ENCODE results near the gene SEMA5B.

GRCh38 chr3:122902326-122902725 lies 125.2 kb downstream of the SEMA5B start:
- no peak for TF ChIP-seq CTCF (IDR thresholded peaks at IDR 0.05; ENCODE audit: low read depth, low read length, missing input control)
- TF ChIP-seq ZBTB33 (IDR thresholded peaks at IDR 0.05) = no peak
- TF ChIP-seq TAF1 (conservative IDR thresholded peaks at IDR 0.05) = no peak
- no peak for TF ChIP-seq GABPA (IDR thresholded peaks at IDR 0.05 in 1 of 2, conservative IDR thresholded peaks at IDR 0.05 in 1 of 2)
- TF ChIP-seq SP1 (IDR thresholded peaks at IDR 0.05) = no peak
- no peak for TF ChIP-seq MAX (IDR thresholded peaks at IDR 0.05)
- TF ChIP-seq ATF3 (IDR thresholded peaks at IDR 0.05) = no peak

All from liver (tissue), 3 donors.